ENCODE data around the gene SLC35F1. TPM values are rescaled to one million over a fixed set of nuclear protein-coding genes. Genes with fewer than 3 reads are reported as not detected.

The SLC35F1 gene
- total RNA-seq, 4 donors from 2014 or later = 5.4 to 8.1 (median 6.5) TPM

DNA sequence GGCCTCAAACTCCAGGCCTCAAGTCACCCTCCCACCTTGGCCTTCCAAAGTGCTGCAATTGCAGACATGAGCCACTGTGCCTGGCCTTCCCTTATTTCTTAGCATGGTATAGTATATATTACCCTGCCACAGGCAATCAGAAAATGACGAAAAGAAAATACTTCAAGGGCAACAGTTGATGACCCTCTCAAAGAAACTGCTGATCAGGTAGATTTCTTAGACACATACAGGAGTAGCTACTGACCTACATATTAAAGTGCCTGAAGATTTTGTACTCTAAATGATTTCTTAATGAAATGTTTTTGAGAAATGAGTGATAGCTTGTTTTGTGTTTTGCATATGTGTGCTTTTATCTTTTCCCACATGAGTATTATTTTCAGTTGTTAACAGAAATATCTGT lies 4.6 kb downstream of the SLC35F1 start:
- no peak for DNase-seq (ENCODE audit: extremely low spot score)
- WGBS = 92% methylated on average over 1 of the region's 1 CpG
- Histone ChIP-seq H3K4me3 (no peak overlapping the region), H3K27ac (replicated peaks in 1 of 4) (no peak overlapping the region), H3K4me1 (peaks cover 5 to 19% (median 18%) of the 10 kb centered on the region in 4 donors), H3K36me3 (no peaks in the 10 kb centered on the region), H3K9me3 (no peaks in the 10 kb centered on the region), H3K27me3 (peaks cover 0 to 23% (median 8%) of the 10 kb centered on the region in 4 donors)
- TF ChIP-seq POLR2AphosphoS5 (IDR thresholded peaks at IDR 0.05) = no peak
- no peak for TF ChIP-seq EP300 (IDR thresholded peaks at IDR 0.05)
- TF ChIP-seq, protein P1, sequence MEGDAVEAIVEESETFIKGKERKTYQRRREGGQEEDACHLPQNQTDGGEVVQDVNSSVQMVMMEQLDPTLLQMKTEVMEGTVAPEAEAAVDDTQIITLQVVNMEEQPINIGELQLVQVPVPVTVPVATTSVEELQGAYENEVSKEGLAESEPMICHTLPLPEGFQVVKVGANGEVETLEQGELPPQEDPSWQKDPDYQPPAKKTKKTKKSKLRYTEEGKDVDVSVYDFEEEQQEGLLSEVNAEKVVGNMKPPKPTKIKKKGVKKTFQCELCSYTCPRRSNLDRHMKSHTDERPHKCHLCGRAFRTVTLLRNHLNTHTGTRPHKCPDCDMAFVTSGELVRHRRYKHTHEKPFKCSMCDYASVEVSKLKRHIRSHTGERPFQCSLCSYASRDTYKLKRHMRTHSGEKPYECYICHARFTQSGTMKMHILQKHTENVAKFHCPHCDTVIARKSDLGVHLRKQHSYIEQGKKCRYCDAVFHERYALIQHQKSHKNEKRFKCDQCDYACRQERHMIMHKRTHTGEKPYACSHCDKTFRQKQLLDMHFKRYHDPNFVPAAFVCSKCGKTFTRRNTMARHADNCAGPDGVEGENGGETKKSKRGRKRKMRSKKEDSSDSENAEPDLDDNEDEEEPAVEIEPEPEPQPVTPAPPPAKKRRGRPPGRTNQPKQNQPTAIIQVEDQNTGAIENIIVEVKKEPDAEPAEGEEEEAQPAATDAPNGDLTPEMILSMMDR (IDR thresholded peaks at IDR 0.05) = no peak
- no peak for TF ChIP-seq POLR2A (IDR thresholded peaks at IDR 0.05; ENCODE audit: low read depth)
- intact Hi-C loops (cut with DNase I) = no loop called here

DNA sequence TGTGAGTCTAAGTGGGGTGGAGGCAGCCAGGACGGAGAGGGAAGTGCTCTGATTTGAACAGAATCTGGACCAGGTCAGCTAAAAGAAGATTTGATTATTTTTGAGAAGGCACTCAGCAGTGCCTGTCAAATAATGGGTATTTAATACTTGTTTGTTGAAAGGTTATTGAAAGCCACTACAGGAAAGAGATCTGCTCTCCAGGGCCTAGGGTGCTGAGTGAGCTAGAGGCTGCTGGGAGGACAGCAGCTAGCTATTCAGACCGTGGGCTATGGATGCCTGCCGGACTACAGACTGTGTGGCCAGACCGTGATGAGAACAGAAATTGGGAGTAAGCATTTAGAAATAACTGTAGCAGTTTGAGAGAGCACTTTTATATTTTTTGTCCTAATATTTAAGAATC lies 8.8 kb downstream of the SLC35F1 start:
- DNase-seq (ENCODE audit: extremely low spot score) = peak; percentile 66
- Histone ChIP-seq H3K9me3 (no peaks in the 10 kb centered on the region), H3K4me3 (no peak overlapping the region), H3K27me3 (peaks cover 0 to 24% (median 11%) of the 10 kb centered on the region in 4 donors), H3K27ac (replicated peaks in 1 of 4) (no peak overlapping the region), H3K4me1 (peaks cover 0 to 15% (median 13%) of the 10 kb centered on the region in 4 donors), H3K36me3 (no peaks in the 10 kb centered on the region)
- TF ChIP-seq POLR2AphosphoS5 (IDR thresholded peaks at IDR 0.05) (no peak), EP300 (IDR thresholded peaks at IDR 0.05) (no peak), POLR2A (IDR thresholded peaks at IDR 0.05; ENCODE audit: low read depth) (no peak)
- TF ChIP-seq, protein P1 (IDR thresholded peaks at IDR 0.05) = no peak
- intact Hi-C loops (cut with DNase I) = no loop called here
- 78% methylated on average over 4 of the region's 4 CpGs for WGBS

DNA sequence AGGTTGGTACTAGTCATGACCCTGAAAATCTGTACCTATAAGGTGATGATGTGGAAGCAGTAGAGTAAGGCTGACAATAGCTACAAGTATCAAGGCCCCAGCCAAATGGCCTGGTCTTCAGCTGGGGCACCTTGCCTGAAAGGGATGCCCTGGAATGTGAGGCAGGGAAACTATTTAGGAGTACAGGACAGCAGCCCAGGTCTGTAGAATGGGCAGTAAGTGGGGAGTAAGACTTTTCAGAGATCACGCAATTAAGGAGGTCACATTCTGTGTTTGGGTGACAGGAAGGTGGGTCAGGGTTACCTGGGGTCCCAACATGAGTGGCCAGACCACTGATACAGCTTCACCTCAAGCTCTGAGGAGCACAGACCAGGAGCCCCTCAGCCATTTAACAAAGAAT lies 9.4 kb downstream of the SLC35F1 start:
- peaks cover 0 to 15% (median 13%) of the 10 kb centered on the region in 4 donors for H3K4me1 ChIP-seq
- no peaks in the 10 kb centered on the region for H3K9me3 ChIP-seq
- peak; percentile 72 for DNase-seq (ENCODE audit: extremely low spot score)
- peaks cover 0 to 28% (median 11%) of the 10 kb centered on the region in 4 donors for H3K27me3 ChIP-seq
- intact Hi-C loops (cut with DNase I) = no loop called here
- no peak overlapping the region for H3K4me3 ChIP-seq
- H3K27ac ChIP-seq (replicated peaks in 1 of 4) = no peak overlapping the region
- H3K36me3 ChIP-seq = no peaks in the 10 kb centered on the region
- TF ChIP-seq EP300 (IDR thresholded peaks at IDR 0.05) (no peak), POLR2A (IDR thresholded peaks at IDR 0.05; ENCODE audit: low read depth) (no peak), POLR2AphosphoS5 (IDR thresholded peaks at IDR 0.05) (no peak)
- TF ChIP-seq, protein P1 (IDR thresholded peaks at IDR 0.05) = no peak
- 92% methylated on average over 1 of the region's 1 CpG for WGBS

DNA sequence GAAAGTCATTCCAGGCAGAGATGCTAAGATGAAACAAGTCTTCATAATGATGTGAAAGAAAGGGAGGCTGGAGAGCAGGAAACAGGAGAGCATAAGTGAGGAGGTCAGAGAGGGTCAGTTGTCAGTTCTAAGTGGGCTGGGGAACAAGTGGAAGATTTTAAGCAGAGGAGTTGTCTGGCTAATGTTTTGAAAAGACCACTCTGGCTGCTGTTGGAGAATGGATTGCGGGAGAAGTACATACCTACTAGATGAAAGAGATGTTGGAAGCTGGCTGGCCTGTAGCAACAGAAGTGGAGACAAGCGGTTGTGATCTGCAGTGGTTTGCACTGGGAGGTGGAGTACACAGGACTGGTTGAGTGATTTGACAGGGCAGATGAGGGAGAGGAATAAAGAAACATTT lies 10.1 kb downstream of the SLC35F1 start:
- Histone ChIP-seq H3K27ac (replicated peaks in 1 of 4) (no peak overlapping the region), H3K9me3 (no peaks in the 10 kb centered on the region), H3K4me3 (no peak overlapping the region), H3K27me3 (peaks cover 0 to 31% (median 11%) of the 10 kb centered on the region in 4 donors), H3K36me3 (no peaks in the 10 kb centered on the region), H3K4me1 (peaks cover 0 to 15% (median 13%) of the 10 kb centered on the region in 4 donors)
- DNase-seq (ENCODE audit: extremely low spot score) = peak; percentile 62
- WGBS = 90% methylated on average over 2 of the region's 2 CpGs
- intact Hi-C loops (cut with DNase I) = no loop called here
- no peak for TF ChIP-seq POLR2A (IDR thresholded peaks at IDR 0.05; ENCODE audit: low read depth)
- no peak for TF ChIP-seq EP300 (IDR thresholded peaks at IDR 0.05)
- no peak for TF ChIP-seq POLR2AphosphoS5 (IDR thresholded peaks at IDR 0.05)
- TF ChIP-seq, protein P1 (IDR thresholded peaks at IDR 0.05) = no peak

DNA sequence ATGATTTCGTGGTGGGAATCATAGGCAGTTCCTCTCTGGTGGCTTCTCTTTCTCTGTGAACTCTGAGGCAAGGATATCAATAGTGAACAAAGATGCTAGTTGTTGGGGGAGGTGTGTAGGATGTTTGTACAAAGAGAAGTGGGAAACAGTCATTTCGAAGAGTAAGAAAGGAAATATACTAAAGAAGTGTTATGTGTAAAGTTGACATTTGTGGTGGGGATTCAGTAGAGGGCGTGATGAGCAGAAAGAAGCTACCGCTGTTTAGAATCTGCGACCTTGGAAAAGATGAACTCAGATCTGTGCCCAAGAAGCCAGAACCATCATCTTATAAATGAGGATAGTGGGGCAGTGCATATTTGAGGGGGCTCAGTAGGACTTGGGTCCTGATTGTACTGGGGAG lies 11.4 kb downstream of the SLC35F1 start:
- H3K4me3 ChIP-seq = no peak overlapping the region
- H3K9me3 ChIP-seq = no peaks in the 10 kb centered on the region
- peaks cover 0 to 31% (median 11%) of the 10 kb centered on the region in 4 donors for H3K27me3 ChIP-seq
- H3K4me1 ChIP-seq = peaks cover 0 to 15% (median 13%) of the 10 kb centered on the region in 4 donors
- 63% methylated on average over 5 of the region's 5 CpGs for whole genome bisulfite sequencing
- no peak overlapping the region for H3K27ac ChIP-seq (replicated peaks in 1 of 4)
- no peak for TF ChIP-seq EP300 (IDR thresholded peaks at IDR 0.05)
- intact Hi-C loops (cut with DNase I) = no loop called here
- no peaks in the 10 kb centered on the region for H3K36me3 ChIP-seq
- no peak for DNase-seq (ENCODE audit: extremely low spot score)

Data from esophagus muscularis mucosa (tissue), 4 donors.